Body of pancreas (tissue), 4 donors: ENCODE results near the gene DAGLB. TPM values are rescaled to one million over a fixed set of nuclear protein-coding genes. Genes with fewer than 3 reads are reported as not detected.
A peak's percentile ranks its signal among the peaks of the same experiment; 100 is the strongest.

Source experiments
- ATAC-seq: fragments of 150-250 bp; one replicate; pipeline ENCODE4 v1.9.1; 2016
- DNase-seq, 4 donors: peaks; one replicate each; pipeline ENCODE4 v3.0.0-alpha.2; 2019
- H3K27ac ChIP-seq, 4 donors: fragments of 200-600 bp; sonication (generic); 1 replicate in 3 of 4; 2 replicates in 1 of 4; pipeline versions ENCODE4 v1.5.1 to v1.6.1; 2016 to 2019; ENCODE audit warnings: mild to moderate bottlenecking in 1 of 4, mixed read lengths in 1 of 4, moderate library complexity in 1 of 4
- H3K27me3 ChIP-seq, 2 donors: fragments of 200-600 bp; sonication (generic); one replicate each; pipeline ENCODE4 v1.6.0; 2016; ENCODE audit warnings: mild to moderate bottlenecking in 1 of 2
- H3K36me3 ChIP-seq, 2 donors: fragments of 200-600 bp; sonication (generic); replicated peaks in 1 of 2; 2 replicates each; pipeline ENCODE4 v1.5.1; 2016; ENCODE audit warnings: low read depth in 2 of 2; ENCODE audit not compliant: insufficient read depth in 1 of 2
- H3K4me1 ChIP-seq: fragments of 200-600 bp; sonication (generic); one replicate; pipeline ENCODE4 v1.6.0; 2016
- H3K4me3 ChIP-seq, 2 donors: fragments of 200-600 bp; sonication (generic); 1 replicate in 1 of 2; 2 replicates in 1 of 2; pipeline ENCODE4 v1.5.1; 2016 to 2019
- H3K9me3 ChIP-seq, 3 donors: fragments of 200-600 bp; sonication (generic); 1 replicate in 2 of 3; 2 replicates in 1 of 3; pipeline ENCODE4 v1.5.1; 2016
- CTCF ChIP-seq, 7 experiments: fragments of 450-650 bp in 4 of 7; fragments of 200-600 bp in 3 of 7; sonication (generic) in 3 of 7; IDR thresholded peaks; one replicate each; pipeline ENCODE4 v1.5.1; 2016 to 2019; ENCODE audit warnings: antibody characterized with exemption in 7 of 7
- POLR2A ChIP-seq, 3 donors: fragments of 450-650 bp; IDR thresholded peaks; one replicate each; pipeline ENCODE4 v1.6.1; 2016; ENCODE audit warnings: antibody characterized with exemption in 3 of 3, mild to moderate bottlenecking in 2 of 3
- WGBS, 2 donors: methylation state at CpG; one replicate each; pipeline ENCODE4 v1.1.5; 2017; 5-methylcytosine and 5-hydroxymethylcytosine counted together
- intact Hi-C: fragments of 100-400 bp; cut with DNase I; formaldehyde crosslinking; loops from one replicate; pipeline ENCODE4 v1.15.1; 2023
- total RNA-seq, 2 donors: library from RNA; depleted of rRNA; stranded (reverse); fragments of >200 nt; gene quantifications; one replicate each; pipeline ENCODE4 v1.1.0, GENCODE V29; 2016

DAGLB gene
- total RNA-seq, 2 donors from 2014 or later, result 7.8 to 34.6 TPM

GRCh38 chr7:6448943-6449543 lies 1.3 kb upstream of the DAGLB start:
- H3K27me3 ChIP-seq, result no peaks in the 10 kb centered on the region
- no peaks in the 10 kb centered on the region for H3K9me3 ChIP-seq
- peaks cover 18% of the 10 kb centered on the region for H3K4me1 ChIP-seq
- TF ChIP-seq CTCF (IDR thresholded peaks at IDR 0.05), result peak in 2 of 7 experiments; percentile 11 to 22
- no peak for TF ChIP-seq POLR2A (IDR thresholded peaks at IDR 0.05)
- DNase-seq (peak; percentile 29 to 54 (median 43)), ATAC-seq (no peak)
- H3K4me3 ChIP-seq, result no peak overlapping the region
- intact Hi-C loops, result no loop called here
- 67 to 73% methylated on average over 16 of the region's 16 CpGs for WGBS, 2 donors
- H3K36me3 ChIP-seq, result peaks cover 0 to 7% of the 10 kb centered on the region in 2 donors
- H3K27ac ChIP-seq, result peak overlapping the region; percentile 79 to 94 (median 88)

GRCh38 chr7:6446838-6447580 lies 745 bp downstream of the DAGLB start:
- no peaks in the 10 kb centered on the region for H3K27me3 ChIP-seq
- peaks cover 0 to 7% of the 10 kb centered on the region in 2 donors for H3K36me3 ChIP-seq
- H3K9me3 ChIP-seq, result no peaks in the 10 kb centered on the region
- 14 to 29% methylated on average over 14 to 29 of the region's 29 CpGs for WGBS, 2 donors
- DNase-seq (peak; percentile 79 to 88 (median 86)), ATAC-seq (peak; percentile 15)
- TF ChIP-seq POLR2A (IDR thresholded peaks at IDR 0.05), result no peak
- no peak for TF ChIP-seq CTCF (IDR thresholded peaks at IDR 0.05)
- H3K27ac ChIP-seq, result peak overlapping the region; percentile 79 to 94 (median 88)
- peaks cover 18% of the 10 kb centered on the region for H3K4me1 ChIP-seq
- peak overlapping the region; percentile 58 to 67 for H3K4me3 ChIP-seq
- intact Hi-C loops, result no loop called here

GRCh38 chr7:6444516-6445269 lies 3.1 kb downstream of the DAGLB start:
- intact Hi-C loops, result no loop called here
- 91% methylated on average over 13 of the region's 13 CpGs for WGBS, 2 donors
- no peak overlapping the region for H3K4me3 ChIP-seq
- no peaks in the 10 kb centered on the region for H3K9me3 ChIP-seq
- no peak overlapping the region for H3K27ac ChIP-seq
- no peaks in the 10 kb centered on the region for H3K27me3 ChIP-seq
- ATAC-seq, result no peak
- H3K36me3 ChIP-seq, result peaks cover 0 to 7% of the 10 kb centered on the region in 2 donors
- no peak for TF ChIP-seq CTCF (IDR thresholded peaks at IDR 0.05)
- TF ChIP-seq POLR2A (IDR thresholded peaks at IDR 0.05), result no peak
- peaks cover 6% of the 10 kb centered on the region for H3K4me1 ChIP-seq
- no peak for DNase-seq

GRCh38 chr7:6443372-6443941 lies 4.3 kb downstream of the DAGLB start:
- WGBS, 2 donors, result 89 to 91% methylated on average over 5 of the region's 5 CpGs
- no peak overlapping the region for H3K4me3 ChIP-seq
- peaks cover 6% of the 10 kb centered on the region for H3K4me1 ChIP-seq

More at GRCh38 chr7:6443372-6443941, 4.3 kb downstream of the DAGLB start:
- H3K27me3 ChIP-seq, result no peaks in the 10 kb centered on the region
- no peaks in the 10 kb centered on the region for H3K9me3 ChIP-seq
- DNase-seq, result no peak
- H3K27ac ChIP-seq, result no peak overlapping the region
- intact Hi-C loops, result no loop called here
- H3K36me3 ChIP-seq, result peaks cover 0 to 7% of the 10 kb centered on the region in 2 donors
- TF ChIP-seq POLR2A (IDR thresholded peaks at IDR 0.05), result no peak
- no peak for TF ChIP-seq CTCF (IDR thresholded peaks at IDR 0.05)
- ATAC-seq, result no peak
